NOMO-1 treated with DMSO at 0.1 percent for 48 hours (cell line): ENCODE results near the gene BMP2K.

Experiments
- DNase-seq: peaks from one replicate; lab custom pipeline; 2025; ENCODE audit not compliant: unreplicated experiment; lab: John Stamatoyannopoulos, UW

The BMP2K gene

DNA sequence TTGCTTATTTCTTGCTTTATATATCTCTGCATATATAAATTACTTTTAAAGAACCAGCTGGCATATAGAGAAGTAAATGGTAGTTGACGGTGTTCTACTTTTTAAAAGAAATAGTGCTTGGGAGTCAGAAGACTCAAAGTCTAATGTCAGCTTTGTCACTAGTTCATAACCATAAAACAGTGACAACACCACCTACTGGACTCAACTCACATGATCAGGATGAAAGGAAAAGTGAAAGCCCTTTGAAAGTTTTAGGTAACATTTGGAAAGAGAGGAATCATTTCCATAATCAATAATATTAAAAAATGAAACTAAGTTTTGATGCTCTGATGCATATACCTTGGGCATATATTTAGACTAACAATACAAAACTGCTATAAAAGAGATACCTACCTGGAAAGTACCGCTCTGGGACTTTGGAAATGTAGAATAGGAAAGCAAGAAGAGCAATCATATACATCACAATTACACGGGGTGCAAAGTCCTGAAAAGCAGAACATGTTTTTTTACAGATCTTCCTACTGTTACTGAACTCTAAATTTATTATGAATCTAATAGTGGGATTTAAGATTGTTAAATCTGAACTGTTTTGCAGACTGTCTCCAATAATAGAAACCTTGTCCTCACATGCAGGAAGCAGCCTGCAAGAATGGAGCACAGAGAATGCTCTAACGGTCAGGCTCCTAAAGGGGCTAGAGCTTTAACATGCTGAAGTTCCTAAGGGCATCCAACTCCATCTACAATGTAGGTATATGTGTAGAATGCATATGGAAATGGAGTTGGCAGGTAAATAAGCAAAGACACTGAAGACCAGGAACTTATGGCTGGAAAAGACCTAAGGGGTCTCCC is 147.5 kb downstream of the BMP2K start:
- DNase-seq: no peak

GRCh38 chr4:78926826-78927225 is 150.7 kb downstream of the BMP2K start:
- DNase-seq: no peak

GRCh38 chr4:78928835-78929234 is 152.7 kb downstream of the BMP2K start:
- DNase-seq: no peak

DNA sequence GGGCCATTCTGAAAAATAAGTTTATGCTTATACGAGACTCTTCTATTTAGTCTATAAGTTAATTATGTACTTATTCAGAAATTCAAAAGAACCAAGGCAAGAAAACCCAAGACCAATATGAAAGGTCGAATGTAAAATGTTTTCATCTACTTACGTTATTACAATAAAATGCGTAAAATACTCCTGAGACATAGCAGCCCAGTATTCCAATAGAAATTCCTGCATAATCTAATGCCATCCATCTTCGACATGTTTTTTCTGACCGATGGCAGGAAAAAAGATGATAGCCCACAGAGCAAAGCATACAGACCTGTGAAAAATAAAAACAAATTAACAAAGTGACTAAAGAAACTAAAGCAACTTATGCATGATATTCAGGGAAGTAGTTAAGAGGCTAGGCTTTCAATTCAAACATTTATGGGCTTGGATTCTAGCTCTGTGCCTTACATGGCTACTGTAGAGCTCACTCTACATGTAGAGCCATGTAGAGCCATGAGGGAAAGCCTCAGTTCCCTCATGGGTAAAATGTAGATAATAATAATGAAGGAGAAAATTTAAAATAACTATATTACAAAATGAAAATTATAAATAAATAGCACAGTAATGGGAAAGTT is 154.0 kb downstream of the BMP2K start:
- no peak for DNase-seq

- no peak for DNase-seq
Observed at GRCh38 chr4:78936989-78937388, 160.8 kb downstream of the BMP2K start.

DNA sequence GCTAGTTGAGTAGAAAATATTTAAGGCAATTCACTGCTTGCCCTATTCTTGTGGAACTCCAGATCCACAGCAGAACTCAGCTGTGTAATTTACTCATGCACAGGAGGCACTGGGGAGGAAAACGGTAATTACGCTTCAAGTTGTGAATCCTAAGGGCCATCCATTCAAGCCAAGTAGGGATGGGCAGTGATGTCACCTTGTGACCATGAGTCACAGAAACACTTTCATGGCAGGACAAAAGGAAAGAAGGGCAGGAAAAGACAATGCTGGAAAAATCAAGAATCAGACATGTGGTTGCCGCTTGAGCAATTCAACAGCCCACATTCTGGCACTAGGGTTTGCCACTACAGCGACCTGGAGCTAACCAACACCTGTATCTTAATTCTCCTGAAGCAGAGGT is 161.7 kb downstream of the BMP2K start:
- DNase-seq: no peak

GRCh38 chr4:78938474-78938867 is 162.3 kb downstream of the BMP2K start:
- DNase-seq: peak; percentile 22

DNA sequence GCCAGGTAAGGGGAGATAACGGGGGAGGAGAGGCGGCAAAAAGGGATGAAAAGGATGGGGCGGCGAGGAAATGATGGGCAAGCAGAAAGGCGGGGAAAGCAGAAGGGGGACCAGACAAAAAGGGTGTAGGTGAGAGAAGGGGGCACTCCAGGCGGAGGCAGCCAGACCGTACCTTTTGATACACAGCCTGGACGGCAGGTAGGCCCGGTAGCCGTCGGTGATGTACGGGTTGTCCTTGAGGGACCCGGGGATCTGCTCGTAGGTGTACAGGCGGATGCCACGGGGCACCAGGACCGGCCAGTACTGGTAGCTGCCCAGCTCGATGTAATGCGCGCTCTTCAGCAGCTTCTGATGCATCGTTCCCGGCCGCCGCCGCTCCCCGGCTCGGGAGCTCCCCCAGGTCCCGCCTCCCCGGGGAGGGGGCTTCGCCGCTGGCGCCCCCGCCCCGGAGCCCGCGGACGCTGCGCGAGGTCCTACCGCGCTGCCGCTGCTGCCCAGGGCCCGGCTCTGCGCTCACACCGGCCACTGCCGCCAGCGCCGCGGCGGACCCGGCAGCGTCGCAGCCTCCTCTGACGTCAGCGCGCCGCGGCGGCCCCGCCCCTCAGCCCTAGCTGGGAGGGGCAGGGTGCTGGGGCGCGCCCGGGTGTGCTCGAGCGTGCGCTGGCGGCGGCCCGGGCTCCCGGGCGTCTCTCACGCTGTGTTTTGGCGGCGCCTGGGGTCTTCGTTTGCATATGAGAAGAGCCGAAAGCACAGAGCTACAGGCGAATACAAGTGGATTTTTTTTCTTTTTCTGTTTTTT is 162.9 kb downstream of the BMP2K start, which contains the start of gene PAQR3:
Gene PAQR3 (minus strand): TSS at position 571 of the 799 bp plus-strand sequence. CDS start 214 bp downstream, at position 357.
- peak; percentile 67 for DNase-seq

DNA sequence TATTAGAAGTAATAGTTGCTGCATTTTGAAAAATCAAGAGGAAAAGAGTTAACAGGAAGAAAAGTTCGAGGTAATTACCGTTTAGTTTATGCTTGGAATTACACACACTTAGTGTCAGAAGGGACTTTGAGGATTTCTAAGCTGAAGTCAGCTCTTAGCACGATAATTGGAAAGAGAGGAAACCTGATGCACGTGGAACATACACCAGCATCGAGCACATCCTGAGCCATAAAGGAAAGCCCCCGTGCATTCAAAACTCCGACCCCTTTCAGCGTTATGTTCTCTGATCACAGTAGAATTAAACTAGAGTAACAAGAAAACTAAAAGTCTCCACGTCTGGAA is 163.5 kb downstream of the BMP2K start:
- no peak for DNase-seq

GRCh38 chr4:78940752-78941151 is 164.6 kb downstream of the BMP2K start:
- no peak for DNase-seq

- DNase-seq: no peak
Observed at GRCh38 chr4:78944381-78944780, 168.2 kb downstream of the BMP2K start.

- no peak for DNase-seq
Observed at GRCh38 chr4:78945651-78946179, 169.6 kb downstream of the BMP2K start.

DNA sequence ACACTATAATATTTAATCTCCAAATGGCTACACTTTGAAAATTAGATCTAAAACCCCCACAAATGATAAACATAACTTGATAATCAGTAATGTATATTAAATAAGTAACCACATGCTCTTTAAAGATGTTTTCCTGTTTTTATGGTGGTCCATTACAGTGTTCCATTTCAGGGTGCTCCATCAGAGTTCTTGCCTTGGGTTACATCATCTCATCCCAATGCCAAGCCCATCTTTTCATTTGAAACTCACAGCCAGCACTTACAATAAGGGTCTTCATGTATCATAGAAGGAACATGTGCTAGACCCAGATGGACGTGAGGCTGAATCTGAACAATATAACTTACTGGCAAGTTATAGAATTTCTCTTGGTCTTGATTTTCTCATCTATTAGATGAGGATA is 173.6 kb downstream of the BMP2K start:
- no peak for DNase-seq

DNA sequence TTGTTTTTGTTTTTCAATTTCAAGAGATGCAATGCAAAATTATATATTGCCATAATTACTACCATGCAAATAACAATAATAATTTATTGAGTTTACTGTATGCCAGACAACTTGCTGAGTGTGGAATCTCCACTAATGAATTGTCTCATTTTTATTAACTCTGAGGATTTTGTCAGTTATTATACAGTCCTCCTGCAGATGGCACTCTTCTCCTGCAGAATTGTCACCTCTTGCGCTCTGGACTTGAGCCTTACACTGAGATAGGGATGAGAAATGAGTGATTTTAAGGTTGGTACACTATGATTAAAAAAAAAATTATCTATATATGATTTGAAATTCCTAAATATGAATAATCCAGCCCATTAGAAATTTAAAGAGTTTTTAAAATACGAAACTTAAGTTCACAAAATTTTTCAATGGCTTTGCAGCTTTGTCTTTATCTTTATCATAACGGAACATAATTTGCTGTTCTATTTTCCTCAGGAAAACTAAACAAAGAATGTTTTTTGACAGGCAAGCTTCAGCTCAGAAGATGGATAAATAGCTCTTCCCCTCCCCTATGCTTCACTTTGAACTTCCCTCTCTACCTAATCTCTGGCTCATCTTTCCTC is 175.8 kb downstream of the BMP2K start:
- DNase-seq: peak; percentile 40

GRCh38 chr4:78953231-78953630 is 177.1 kb downstream of the BMP2K start:
- no peak for DNase-seq

- no peak for DNase-seq
Observed at GRCh38 chr4:78953769-78954666, 177.9 kb downstream of the BMP2K start.

GRCh38 chr4:78956975-78957374 is 180.8 kb downstream of the BMP2K start:
- DNase-seq: no peak

- DNase-seq: no peak
Observed at GRCh38 chr4:78960926-78961325, 184.8 kb downstream of the BMP2K start.
